ENCODE measurements around the gene MILR1. TPM values are rescaled to one million over a fixed set of nuclear protein-coding genes. Genes with fewer than 3 reads are reported as not detected.

MILR1 gene
- total RNA-seq, 2 donors from 2014 or later, result 2.0 to 5.3 TPM

- H3K9ac ChIP-seq (ENCODE audit: low read depth in 2 of 2, low read length in 2 of 2), result no peak overlapping the region
- no peaks in the 10 kb centered on the region for H3K27me3 ChIP-seq
- H3K4me1 ChIP-seq, result no peaks in the 10 kb centered on the region
- H3K9me3 ChIP-seq, result no peaks in the 10 kb centered on the region
- TF ChIP-seq, protein P1, sequence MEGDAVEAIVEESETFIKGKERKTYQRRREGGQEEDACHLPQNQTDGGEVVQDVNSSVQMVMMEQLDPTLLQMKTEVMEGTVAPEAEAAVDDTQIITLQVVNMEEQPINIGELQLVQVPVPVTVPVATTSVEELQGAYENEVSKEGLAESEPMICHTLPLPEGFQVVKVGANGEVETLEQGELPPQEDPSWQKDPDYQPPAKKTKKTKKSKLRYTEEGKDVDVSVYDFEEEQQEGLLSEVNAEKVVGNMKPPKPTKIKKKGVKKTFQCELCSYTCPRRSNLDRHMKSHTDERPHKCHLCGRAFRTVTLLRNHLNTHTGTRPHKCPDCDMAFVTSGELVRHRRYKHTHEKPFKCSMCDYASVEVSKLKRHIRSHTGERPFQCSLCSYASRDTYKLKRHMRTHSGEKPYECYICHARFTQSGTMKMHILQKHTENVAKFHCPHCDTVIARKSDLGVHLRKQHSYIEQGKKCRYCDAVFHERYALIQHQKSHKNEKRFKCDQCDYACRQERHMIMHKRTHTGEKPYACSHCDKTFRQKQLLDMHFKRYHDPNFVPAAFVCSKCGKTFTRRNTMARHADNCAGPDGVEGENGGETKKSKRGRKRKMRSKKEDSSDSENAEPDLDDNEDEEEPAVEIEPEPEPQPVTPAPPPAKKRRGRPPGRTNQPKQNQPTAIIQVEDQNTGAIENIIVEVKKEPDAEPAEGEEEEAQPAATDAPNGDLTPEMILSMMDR (IDR thresholded peaks at IDR 0.05), result no peak
- no peaks in the 10 kb centered on the region for H3K36me3 ChIP-seq
- intact Hi-C loops (cut with DNase I), result no loop called here
- DNase-seq, result no peak
- H3K4me3 ChIP-seq, result no peak overlapping the region
- no peak overlapping the region for H3K27ac ChIP-seq
Observed at GRCh38 chr17:64402469-64402868, 46.4 kb upstream of the MILR1 start.

GRCh38 chr17:64403881-64404460 lies 44.9 kb upstream of the MILR1 start:
- Histone ChIP-seq H3K27me3 (no peaks in the 10 kb centered on the region), H3K4me3 (no peak overlapping the region), H3K9me3 (no peaks in the 10 kb centered on the region), H3K4me1 (no peaks in the 10 kb centered on the region), H3K27ac (no peak overlapping the region), H3K9ac (ENCODE audit: low read depth in 2 of 2, low read length in 2 of 2) (no peak overlapping the region), H3K36me3 (no peaks in the 10 kb centered on the region)
- TF ChIP-seq, protein P1 (IDR thresholded peaks at IDR 0.05), result no peak
- intact Hi-C loops (cut with DNase I), result no loop called here
- DNase-seq, result no peak

DNA sequence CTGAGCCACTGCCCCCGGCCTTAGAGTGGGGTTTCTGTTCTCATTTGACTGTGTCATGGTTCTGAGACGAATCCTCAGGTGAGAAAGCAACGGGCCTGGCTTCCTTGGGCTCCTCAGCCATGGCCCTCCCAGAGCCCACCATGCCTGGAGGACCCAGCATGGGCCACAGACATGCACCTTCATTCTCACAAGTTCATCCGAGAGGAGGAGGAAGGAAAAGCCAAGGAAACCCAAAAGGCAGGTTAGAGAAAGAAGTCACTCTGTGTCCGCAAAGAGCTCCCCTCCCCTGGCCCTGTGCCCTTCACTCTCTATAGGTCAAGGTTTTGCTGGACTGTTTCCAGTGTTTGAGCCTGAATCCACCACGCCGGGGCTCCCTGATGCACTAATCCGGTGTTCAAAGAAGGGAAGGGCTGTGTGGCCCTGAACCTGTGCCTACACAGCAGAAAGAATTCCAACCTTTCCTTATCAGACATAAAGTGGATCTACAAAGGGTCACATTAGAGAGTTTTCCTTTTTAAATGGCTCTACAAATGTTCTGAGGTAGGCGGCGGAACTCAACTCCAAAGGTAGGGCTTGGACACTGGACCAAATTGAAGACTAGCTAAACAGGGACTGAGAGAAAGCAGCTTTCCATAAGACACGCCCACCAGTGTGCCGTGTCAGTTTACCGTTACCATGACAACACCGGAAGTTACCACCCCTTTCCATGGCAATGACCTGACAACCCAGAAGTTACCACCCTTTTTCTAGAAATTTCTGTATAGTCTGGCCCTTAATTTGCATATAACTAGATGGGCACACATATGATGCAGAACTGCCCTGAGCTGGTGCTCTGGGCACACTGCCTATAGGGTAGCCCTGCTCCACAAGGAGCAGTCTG lies 42.4 kb upstream of the MILR1 start:
- no peak overlapping the region for H3K9ac ChIP-seq (ENCODE audit: low read depth in 2 of 2, low read length in 2 of 2)
- intact Hi-C loops (cut with DNase I), result no loop called here
- TF ChIP-seq, protein P1 (IDR thresholded peaks at IDR 0.05), result no peak
- DNase-seq, result no peak
- no peak overlapping the region for H3K4me3 ChIP-seq
- no peak overlapping the region for H3K27ac ChIP-seq
- no peaks in the 10 kb centered on the region for H3K27me3 ChIP-seq
- H3K36me3 ChIP-seq, result no peaks in the 10 kb centered on the region
- no peaks in the 10 kb centered on the region for H3K9me3 ChIP-seq
- no peaks in the 10 kb centered on the region for H3K4me1 ChIP-seq

DNA sequence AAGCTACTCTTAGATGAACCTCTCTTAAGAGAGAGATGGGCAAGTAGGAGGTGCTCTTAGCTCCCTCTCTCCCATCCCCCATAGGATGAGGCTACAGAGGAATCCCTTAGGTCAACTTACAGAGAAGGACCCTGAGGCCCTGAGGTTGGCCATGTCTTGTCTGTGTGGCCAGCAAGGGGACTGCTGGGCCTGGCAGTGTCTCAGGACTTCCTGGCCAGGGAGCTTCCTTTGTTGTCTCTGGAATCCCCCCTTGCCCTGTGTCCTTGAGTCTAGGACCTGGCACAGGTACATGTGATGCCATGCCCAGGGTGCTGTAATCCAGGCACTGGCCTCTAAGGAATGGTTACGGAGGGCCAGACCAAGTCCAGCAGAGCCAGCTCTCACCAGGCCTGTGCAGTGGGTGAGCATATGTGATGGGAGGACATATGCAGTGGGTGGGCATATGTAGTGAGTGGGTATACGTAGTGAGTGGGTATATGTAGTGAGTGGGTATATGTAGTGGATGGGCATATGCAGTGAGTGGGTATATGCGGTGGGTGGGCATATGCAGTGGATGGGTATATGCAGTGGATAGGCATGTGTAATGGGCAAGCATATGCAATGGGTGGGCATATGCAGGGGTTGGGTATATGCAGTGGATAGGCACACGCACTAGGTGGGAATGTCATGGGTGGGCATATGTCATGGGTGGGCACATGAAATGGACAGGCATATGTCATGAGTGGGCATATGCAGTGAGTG lies 38.0 kb upstream of the MILR1 start:
- Histone ChIP-seq H3K36me3 (no peaks in the 10 kb centered on the region), H3K27ac (no peak overlapping the region), H3K9me3 (no peaks in the 10 kb centered on the region), H3K4me1 (no peaks in the 10 kb centered on the region), H3K9ac (ENCODE audit: low read depth in 2 of 2, low read length in 2 of 2) (no peak overlapping the region), H3K27me3 (no peaks in the 10 kb centered on the region), H3K4me3 (no peak overlapping the region)
- intact Hi-C loops (cut with DNase I), result no loop called here
- no peak for DNase-seq
- TF ChIP-seq, protein P1 (IDR thresholded peaks at IDR 0.05), result no peak

DNA sequence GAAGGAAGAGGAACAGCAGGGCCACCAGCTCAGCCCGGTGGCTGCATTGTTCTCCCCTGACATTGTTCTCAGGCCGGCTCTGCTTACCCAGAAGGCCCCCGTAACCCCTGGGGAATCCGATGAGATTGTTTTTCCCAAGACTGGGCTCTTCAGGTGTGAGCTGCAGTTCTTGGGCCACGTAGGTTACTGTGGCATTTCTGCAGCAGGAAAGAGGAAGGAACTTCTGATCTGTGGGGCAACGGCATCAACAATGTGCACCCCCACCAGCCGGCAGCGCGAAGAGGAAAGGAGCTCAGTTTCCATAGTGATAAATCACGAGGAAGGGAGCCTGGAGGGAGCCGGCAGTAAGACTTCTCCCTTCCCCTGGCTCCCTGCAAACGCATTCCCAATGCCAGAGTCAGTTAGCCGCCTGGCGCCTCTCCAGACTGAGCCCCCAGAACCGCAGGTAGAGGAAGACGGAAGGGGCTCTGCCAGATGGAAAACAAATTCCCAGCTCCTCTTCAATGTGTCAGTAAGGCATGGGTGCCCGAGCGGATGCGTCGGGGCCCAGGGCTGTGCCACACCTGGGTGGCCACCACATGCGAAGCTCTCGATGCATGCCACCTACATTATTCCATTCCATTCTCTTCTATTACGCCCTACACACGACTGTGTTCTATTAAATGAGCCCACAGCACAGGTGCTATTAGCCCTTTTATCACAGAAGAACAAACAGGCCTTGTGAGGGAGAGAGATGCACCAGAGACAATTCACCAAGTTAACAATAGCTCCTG lies 36.7 kb upstream of the MILR1 start:
- H3K36me3 ChIP-seq, result no peaks in the 10 kb centered on the region
- peak overlapping the region; percentile 2 for H3K4me3 ChIP-seq
- no peak overlapping the region for H3K9ac ChIP-seq (ENCODE audit: low read depth in 2 of 2, low read length in 2 of 2)
- H3K27me3 ChIP-seq, result no peaks in the 10 kb centered on the region
- peak overlapping the region; percentile 31 for H3K27ac ChIP-seq
- no peaks in the 10 kb centered on the region for H3K9me3 ChIP-seq
- DNase-seq, result peak; percentile 27
- TF ChIP-seq, protein P1 (IDR thresholded peaks at IDR 0.05), result no peak
- no peaks in the 10 kb centered on the region for H3K4me1 ChIP-seq
- intact Hi-C loops (cut with DNase I), result no loop called here
